ENCODE measurements around the gene ZNF30. TPM values are rescaled to one million over a fixed set of nuclear protein-coding genes. Genes with fewer than 3 reads are reported as not detected.
"Not testable (repeated sequence)": the region's sequence is repeated elsewhere in the genome, so short reads cannot be mapped to it uniquely, and the experiment has no call there.

ZNF30 gene
- total RNA-seq, 1 donor from 2014 or later: 11.8 TPM

DNA sequence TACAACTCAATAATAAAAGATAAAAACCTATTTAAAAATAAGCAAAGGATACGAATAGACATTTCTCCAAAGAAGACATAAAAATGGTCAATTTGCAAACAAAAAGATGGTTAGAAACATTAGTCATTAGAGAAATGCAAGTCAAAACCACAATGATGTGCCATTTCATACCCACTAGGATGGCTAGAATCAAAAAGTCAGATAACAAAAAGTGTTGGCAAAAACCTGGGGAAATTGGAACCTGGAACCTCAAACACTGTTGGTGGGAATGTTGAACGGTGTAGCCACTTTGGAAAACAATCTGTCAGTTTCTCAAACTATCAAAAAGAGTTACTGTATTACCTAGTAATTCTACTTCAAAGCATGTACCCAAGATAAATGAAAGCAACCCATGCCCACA, 26.5 kb upstream of the ZNF30 start:
- no peak for TF ChIP-seq CTCF (IDR thresholded peaks at IDR 0.05)
- Histone ChIP-seq H3K36me3 (no peaks in the 10 kb centered on the region), H3K4me1 (no peaks in the 10 kb centered on the region), H3K4me3 (no peak overlapping the region), H3K27ac (no peak overlapping the region), H3K27me3 (no peaks in the 10 kb centered on the region), H3K9me3 (no peaks in the 10 kb centered on the region)
- DNase-seq (ENCODE audit: low spot score in 2 of 2): no peak
- intact Hi-C loops (cut with DNase I): no loop called here

GRCh38 chr19:34904664-34905527, 21.8 kb upstream of the ZNF30 start:
- intact Hi-C loops (cut with DNase I): no loop called here
- no peaks in the 10 kb centered on the region for H3K36me3 ChIP-seq
- H3K27ac ChIP-seq: no peak overlapping the region
- no peaks in the 10 kb centered on the region for H3K9me3 ChIP-seq
- no peak overlapping the region for H3K4me3 ChIP-seq
- H3K27me3 ChIP-seq: no peaks in the 10 kb centered on the region
- DNase-seq (ENCODE audit: low spot score in 2 of 2): no peak
- H3K4me1 ChIP-seq: no peaks in the 10 kb centered on the region
- no peak for TF ChIP-seq CTCF (IDR thresholded peaks at IDR 0.05)

GRCh38 chr19:34910770-34911169, 15.9 kb upstream of the ZNF30 start:
- no peaks in the 10 kb centered on the region for H3K4me1 ChIP-seq
- H3K27me3 ChIP-seq: no peaks in the 10 kb centered on the region
- TF ChIP-seq CTCF (IDR thresholded peaks at IDR 0.05): no peak
- no peaks in the 10 kb centered on the region for H3K36me3 ChIP-seq
- H3K9me3 ChIP-seq: no peaks in the 10 kb centered on the region
- H3K27ac ChIP-seq: no peak overlapping the region
- no peak for DNase-seq (ENCODE audit: low spot score in 2 of 2)
- intact Hi-C loops (cut with DNase I): no loop called here
- no peak overlapping the region for H3K4me3 ChIP-seq

GRCh38 chr19:34917144-34917543, 9.6 kb upstream of the ZNF30 start:
- H3K36me3 ChIP-seq; DNase-seq (ENCODE audit: low spot score in 2 of 2); intact Hi-C loops (cut with DNase I); H3K4me1 ChIP-seq; H3K27ac ChIP-seq; H3K4me3 ChIP-seq; H3K27me3 ChIP-seq: not testable (repeated sequence)
- peaks cover 0 to 15% of the 10 kb centered on the region in 2 donors for H3K9me3 ChIP-seq

DNA sequence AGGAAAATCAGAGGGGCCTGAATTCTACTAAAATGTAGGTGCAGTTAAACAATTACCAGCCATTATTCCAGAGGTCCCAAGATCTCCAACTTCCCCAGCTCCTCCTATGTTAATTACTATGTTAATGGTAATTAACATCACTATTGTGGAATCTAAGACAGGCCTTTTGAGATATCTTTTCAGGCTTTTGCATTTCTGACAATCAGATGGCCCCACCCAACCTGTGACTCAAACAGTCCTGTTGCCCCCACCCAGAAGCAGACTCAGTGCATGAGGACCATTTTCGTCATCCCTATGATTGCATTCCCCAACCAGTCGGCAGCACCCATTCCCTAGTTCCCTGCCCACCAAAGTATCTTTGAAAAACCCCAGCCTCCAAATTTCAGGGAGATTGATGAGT, 8.5 kb upstream of the ZNF30 start:
- intact Hi-C loops (cut with DNase I): no loop called here
- H3K27ac ChIP-seq: no peak overlapping the region
- no peak overlapping the region for H3K4me3 ChIP-seq
- TF ChIP-seq CTCF (IDR thresholded peaks at IDR 0.05): no peak
- H3K9me3 ChIP-seq: peaks cover 0 to 15% of the 10 kb centered on the region in 2 donors
- H3K36me3 ChIP-seq: no peaks in the 10 kb centered on the region
- no peaks in the 10 kb centered on the region for H3K4me1 ChIP-seq
- no peak for DNase-seq (ENCODE audit: low spot score in 2 of 2)
- H3K27me3 ChIP-seq: no peaks in the 10 kb centered on the region

DNA sequence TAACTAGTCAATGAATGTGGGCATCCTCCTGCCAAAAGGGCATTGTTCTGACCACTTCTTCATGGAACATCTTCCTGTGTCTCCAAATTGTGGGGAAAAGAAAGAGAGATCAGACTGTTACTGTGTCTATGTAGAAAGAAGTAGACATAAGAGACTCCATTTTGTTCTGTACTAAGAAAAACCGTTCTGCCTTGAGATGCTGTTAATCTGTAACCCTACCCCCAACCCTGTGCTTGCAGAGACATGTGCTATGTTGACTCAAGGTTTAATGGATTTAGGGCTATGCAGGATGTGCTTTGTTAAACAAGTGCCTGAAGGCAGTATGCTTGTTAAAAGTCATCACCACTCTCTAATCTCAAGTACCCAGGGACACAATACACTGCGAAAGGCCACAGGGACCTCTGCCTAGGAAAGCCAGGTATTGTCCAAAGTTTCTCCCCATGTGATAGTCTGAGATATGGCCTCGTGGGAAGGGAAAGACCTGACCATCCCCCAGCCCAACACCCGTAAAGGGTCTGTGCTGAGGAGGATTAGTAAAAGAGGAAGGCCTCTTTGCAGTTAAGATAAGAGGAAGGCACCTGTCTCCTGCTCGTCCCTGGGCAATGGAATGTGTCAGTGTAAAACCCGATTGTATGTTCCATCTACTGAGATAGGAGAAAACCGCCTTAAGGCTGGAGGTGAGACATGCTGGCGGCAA, 6.5 kb upstream of the ZNF30 start:
- H3K27ac ChIP-seq; H3K36me3 ChIP-seq; H3K27me3 ChIP-seq; H3K4me3 ChIP-seq; intact Hi-C loops (cut with DNase I); DNase-seq (ENCODE audit: low spot score in 2 of 2); H3K4me1 ChIP-seq: not testable (repeated sequence)
- H3K9me3 ChIP-seq: peaks cover 0 to 15% of the 10 kb centered on the region in 2 donors

Measured in ascending aorta (tissue), 2 donors.